Stimulated activated CD8-positive, alpha-beta memory T cell treated with anti-CD3 and anti-CD28 coated beads, Interleukin-4, amount 100 ng/mL, for 48 hours (primary cell): ENCODE data around the gene DNM3.

ENCODE experiments used
- DNase-seq: peaks from one replicate; pipeline ENCODE4 v3.0.0-alpha.2; 2020

The DNM3 gene

DNA sequence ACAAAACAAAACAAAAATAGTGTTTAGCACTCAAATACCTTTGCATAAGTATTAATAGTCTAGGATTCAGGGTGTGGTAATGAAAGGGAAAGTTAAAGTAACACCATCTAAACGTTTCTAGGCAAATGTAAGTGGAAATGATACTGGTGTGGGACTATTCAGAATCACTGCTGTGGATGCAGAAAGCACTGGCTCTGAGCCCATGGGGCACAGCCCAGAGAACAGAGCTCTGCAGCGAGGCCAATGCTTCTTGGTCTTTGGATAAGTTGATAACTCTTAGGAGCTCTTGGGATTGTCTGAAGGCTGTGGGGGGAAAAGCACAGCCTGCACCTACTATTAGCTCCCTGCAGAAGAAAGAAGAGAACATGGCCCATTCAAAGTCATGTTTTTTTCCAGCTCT is 21.4 kb upstream of the DNM3 start:
- DNase-seq: no peak

DNA sequence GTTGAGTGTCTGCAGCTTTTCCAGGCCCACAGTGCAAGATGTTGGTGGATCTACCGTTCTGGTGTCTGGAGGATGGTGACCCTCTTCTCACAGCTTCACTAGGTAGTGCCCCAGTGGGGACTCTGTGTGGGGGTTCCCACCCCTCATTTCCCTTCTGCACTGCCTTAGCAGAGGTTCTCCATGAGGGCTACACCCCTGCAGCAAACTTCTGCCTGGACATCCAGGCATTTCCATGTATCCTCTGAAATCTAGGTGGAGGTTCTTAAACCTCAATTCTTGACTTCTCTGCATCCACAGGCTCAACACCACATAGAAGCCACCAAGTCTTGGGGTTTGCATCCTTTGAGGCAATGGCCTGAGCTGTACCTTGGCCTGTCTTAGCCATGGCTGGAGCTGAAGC is 14.3 kb upstream of the DNM3 start:
- DNase-seq: no peak

DNA sequence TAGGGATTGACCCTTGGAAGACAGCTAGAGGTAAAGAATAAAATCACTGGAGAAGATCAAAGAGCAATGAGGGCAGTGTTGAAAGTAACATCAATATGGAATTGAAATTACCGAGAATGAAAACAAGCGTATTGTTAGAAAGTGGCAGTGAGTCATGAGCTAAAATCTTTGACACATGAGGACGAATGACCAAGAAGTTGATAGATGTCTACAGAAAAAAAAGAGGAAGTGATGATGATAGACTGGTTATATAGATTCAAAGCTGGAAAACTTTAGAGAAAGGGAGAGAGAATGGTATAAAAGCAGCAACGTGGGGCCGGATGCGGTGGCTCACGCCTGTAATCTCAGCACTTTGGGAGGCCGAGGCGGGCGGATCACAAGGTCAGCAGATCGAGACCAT is 12.5 kb upstream of the DNM3 start:
- DNase-seq: no peak

DNA sequence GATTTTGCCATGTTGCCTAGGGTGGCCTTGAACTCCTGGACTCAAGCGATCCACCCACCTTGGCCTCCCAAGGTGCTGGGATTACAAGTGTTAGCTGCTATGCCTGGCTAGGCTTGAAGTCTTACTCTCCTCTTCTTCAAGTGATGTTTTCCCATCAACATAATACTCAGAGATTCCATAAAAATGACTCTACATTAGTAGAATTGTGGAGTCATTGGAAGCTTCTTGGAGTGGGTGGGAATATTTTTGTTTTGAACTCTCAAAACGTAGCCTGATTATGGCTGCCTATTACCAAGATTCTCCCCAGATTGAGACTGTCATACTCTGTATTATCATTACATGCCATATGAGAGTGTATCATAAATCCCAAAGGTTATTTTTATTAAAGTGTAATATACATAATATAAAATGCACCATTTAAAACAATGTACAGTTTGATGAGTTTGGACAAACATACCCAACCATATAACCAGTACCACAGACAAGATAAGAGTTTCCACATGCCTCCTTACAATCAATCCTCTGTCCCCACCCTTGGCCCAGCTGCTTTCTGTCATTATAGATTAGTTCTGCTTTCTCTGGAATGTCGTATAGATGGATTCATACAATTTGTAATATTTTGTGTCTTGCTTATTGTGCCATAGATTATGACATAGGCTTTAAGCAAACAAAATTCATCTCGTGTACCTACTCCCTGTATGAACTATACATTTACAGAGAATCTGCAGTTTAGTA is 8.0 kb upstream of the DNM3 start:
- no peak for DNase-seq

DNA sequence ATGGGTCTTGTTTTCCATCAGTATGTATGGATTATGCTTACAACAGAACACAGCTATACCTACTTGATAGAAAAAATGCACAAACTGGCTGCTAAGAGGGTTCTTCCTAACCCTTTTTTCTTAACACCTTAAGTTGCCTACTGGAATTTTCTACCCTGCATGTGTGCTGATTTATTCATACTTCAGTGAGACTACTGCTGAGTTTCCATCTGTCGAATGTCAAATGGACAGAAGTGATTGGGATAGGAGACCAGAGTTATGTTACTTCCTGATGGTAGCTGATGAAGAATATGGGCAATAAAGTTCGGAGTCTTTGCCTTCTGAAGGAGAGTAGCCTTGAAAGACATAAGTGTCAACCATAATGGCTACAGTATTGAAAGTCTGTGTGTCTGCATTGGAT is 6.5 kb upstream of the DNM3 start:
- DNase-seq: no peak

DNA sequence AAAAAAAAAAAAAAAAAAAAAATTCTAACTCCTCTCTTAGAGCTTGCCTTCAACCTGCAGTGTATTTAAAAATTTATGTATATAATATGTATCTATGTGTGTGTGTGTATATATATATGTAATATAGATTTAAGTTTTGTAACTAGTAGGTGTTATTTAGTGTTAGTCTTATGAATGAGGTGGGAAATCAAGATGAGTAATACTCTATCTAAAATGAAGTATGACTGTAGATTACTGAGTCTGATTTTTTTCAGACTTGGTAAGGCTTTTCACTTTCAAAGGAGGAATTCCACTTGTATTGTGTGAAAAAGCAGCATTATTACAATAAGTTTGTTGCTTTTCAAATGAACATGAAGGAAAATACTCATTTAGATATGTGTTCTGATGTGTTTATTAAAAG is 5.4 kb upstream of the DNM3 start:
- DNase-seq: no peak

DNA sequence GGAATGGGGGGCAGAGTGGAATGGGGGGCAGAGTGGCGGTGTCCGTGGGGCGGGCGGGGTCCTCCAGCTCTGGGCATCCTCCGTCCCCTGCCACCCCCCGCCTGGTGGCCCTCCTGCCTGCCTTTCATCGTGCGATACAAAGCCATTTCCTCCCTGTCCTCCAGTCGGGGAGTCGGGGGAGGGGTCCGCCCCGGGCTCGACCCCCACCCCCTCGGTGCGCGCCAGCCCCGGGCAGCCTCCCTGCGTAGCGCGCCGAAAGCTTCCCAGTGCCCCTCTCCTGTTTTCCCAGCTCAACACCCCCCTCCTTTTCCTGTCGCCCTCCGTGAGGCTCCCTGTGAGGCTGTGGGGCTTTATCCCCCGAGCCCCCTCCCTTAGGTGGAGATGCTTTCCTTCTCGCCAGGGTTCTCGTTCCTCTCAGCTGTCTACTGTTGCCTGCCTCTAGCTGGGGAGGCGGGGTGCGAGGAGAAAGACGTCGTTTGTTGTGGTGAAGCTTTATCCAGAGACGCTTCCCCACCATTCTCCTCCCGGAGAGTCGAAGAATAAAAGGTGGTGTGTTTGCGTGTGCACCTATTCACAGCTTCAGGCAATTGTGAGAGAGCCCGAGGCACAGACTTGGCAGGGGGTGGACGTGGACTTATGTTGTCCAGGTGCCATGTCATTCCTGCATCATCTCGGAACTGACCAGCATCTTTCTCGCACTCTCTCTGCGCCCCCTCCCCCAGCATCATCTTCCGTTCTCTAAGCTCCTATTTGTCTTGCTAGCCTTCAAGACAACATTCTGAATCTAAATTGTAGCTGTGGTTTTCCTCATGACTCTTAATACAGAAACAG is 848 bp downstream of the DNM3 start:
- DNase-seq: peak; percentile 31

DNA sequence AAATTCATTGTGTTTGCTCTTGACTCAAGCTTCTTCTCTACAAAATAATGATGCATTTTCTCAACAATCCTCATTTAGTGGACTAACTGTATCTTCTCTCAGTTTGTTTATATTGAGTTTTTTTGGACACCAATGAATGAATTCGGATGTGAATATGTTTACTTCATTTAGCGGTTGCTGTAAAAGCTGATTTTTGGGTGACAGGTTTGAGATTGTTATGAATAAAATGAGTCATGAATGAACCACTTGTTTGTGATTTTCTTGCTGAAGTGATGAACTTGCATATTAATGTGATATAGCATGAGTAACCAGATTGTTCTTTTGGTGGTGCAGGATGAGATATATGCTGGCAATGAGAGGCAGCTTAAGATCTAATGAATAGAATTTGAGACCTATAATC is 3.1 kb downstream of the DNM3 start:
- no peak for DNase-seq

DNA sequence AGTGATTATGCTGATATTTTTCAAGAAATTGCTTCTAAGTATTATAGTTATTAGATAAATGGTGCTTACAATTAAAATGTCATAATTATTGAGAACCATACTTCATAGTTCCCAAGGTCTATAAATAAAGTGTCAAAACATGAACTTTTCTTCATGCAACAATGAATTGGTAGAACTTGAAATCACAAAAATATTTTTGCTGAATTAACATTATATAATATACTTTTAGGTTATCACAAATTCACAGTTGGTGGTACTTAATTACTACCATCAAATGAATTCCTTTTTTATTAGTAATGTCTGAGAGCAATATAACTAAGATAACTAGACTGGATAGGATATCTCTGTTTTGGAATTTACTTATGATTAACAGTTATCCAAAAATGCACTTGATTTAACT is 4.7 kb downstream of the DNM3 start:
- no peak for DNase-seq

DNA sequence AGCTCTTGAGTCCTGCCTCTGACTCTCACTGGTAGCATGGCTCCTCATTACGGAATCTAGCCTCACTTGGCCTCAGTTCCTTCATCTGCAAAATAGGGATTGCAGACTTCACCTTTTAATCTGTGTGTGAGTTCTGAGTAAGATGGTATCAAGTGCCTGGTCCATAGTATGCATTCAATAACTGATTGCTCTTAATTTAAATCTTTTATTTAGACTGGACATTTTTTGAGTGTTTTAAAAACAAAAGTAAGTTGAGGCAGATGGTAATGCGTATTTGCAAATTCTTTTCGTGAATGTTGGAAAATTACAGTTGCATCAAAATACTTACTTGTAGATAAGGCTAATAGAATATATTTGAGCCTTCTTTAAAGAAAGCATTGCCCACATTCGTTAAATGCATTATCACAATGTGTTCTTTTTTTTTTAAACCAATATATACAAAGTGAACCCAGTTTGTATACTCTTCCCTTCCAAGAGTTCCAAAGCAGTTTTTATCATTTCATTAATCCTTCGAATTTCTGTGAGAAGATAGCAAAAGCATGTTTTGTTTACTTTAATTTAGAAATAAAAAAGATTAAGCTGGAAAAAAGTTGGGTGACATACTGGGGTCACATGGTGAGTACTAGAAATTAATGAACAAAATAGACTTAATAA is 8.1 kb downstream of the DNM3 start:
- no peak for DNase-seq

DNA sequence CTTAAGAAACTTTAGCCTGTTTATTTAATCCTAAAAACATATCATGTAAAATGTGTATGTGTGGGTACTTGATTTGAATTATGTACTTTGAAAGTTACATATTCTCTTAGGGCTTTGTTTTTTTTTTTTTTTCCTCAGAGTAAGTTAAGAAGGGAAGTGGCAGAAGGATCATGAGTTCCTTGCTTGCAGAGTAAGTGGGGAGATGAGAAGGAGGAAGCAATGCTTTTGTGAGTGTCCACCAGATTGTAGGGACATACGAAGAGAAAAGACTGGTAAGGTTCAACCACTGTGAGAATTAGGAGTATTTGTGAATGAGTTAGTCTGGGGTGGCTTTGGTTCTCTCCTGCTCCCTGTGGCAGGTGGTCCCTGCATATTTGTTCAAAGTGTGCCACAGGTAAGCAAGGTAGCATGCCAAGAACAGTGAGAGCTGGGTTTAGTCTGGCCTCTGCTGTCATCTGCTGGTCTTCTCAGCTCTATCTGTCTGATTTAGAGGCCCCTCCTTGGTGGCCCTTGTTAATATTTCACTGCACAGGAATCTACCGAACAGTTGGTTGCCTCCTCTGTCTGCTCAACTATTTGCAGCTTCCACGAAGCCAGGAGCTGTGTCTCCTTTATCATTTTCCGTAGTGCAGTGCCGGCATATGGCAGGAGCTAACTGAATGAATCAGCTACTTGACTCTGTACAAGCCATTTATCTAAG is 9.5 kb downstream of the DNM3 start:
- DNase-seq: no peak

DNA sequence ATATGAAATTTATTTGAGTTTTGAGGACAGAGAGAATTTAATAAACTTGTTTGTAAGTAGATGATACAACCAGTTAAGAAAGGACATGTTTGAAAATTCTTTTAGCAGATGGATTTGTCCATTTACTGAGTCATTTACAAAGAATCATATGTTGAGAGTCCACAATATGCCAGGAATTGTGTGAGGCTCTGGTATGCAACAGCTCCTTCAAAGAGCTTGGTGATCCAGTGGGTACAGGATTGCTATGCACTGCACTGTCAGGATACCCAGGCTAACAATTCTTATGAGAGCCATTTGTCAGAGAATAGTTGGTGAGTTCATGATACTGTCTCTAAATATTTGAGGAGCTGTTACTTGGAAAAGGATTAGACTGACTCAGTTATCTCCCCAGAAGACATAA is 11.0 kb downstream of the DNM3 start:
- no peak for DNase-seq

DNA sequence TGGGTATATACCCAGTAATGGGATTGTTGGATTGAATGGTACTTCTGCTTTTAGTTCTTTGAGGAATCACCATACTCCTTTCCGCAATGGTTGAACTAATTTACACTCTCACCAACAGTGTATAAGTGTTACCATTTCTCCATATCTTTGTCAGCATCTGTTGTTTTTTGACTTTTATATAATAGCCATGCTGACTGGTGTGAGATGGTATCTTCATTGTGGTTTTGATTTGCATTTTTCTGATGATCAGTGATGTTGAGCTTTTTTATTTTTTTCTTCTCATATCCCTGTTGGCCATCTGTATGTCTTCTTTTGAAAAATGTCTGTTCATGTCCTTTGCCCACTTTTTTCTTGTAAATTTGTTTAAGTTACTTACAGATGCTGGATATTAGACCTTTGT is 14.1 kb downstream of the DNM3 start:
- no peak for DNase-seq

DNA sequence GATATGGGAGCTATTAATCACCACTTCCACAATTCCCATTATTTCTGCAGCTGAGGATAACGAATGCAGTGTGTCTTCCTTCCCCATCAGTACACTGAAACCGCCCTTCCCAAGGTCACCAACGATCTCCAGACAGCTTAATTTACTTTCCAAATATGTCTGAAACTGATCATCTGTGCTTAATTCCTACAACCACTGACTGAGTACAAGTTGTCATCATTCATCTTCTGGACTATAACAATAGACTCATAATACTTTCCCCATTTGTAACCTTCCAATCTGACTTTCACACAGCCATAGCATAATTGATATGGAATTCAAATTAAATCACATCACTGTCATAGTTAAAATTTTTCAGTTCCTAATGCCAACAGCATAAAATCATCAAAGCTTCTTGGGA is 17.4 kb downstream of the DNM3 start:
- DNase-seq: no peak

DNA sequence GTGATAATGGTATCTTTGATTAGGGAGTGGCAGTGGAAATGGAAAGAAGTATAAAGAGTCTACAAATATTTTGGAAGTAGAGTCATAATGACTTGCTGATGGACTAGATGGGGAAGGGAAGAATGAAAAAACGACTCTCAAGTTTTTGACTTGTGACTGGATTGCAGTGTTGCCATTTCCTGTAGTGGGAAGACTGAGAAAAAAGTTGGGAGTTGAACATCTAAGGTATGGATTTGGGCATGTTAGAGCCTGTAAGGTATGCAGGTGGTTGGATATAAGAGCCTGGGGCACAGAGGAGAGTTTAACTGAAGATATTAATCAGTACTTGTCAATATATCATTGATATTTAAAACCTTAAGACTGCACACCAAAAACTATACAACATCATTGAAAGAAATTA is 19.4 kb downstream of the DNM3 start:
- no peak for DNase-seq

DNA sequence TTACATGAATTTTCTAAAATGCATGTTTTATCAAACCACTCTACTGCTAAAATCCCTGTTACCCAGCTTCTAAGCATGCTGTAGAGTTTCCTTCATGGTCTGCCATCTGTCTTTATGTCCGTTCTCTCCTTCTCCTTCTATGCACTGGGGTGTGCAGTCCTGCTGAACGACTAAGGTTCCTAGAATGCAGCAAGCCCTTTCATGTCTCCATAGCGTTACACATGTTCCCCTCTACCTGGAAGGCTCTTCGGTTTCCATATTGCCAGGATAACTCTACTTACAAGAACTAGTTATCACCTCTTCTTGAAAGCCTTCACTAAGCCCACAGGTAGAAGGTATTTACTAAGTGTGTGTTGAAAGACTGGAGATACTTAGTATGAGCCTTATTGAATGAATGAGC is 22.2 kb downstream of the DNM3 start:
- DNase-seq: no peak

DNA sequence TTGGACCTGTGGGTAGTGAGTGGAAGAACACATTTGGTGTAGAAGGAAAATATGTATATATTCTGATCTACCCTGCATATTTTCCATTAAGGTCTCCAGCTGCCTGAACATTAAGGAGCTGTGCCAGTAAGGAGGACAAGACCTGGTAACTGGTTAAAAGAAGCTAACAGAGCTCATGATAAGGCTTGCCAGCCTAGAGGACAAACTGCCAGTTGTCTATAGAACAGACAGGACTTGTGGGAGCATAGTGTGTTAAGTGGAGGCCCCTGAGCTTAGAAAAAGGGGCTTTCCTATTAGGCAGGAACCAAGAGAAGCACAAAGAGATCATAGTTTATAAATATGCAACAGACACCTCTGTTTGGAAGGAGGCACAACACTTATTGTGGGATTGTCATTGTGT is 23.0 kb downstream of the DNM3 start:
- DNase-seq: no peak

DNA sequence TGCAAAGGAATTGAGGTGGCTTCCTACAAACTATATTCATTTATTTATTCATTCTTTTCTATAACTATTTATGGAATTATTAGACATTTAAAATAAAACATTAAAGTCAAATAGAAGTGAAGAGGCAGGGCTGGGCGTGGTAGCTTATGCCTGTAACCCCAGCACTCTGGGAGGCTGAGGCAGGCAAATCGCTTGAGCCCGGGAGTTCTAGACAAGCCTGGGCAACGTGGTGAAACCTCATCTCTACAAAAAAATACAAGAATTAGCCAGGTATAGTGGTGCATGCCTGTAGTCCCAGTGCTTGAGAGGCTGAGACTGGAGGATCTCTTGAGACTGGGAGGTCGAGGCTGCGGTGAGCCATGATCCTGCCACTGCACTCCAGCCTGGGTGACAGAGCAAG is 23.8 kb downstream of the DNM3 start:
- no peak for DNase-seq

DNA sequence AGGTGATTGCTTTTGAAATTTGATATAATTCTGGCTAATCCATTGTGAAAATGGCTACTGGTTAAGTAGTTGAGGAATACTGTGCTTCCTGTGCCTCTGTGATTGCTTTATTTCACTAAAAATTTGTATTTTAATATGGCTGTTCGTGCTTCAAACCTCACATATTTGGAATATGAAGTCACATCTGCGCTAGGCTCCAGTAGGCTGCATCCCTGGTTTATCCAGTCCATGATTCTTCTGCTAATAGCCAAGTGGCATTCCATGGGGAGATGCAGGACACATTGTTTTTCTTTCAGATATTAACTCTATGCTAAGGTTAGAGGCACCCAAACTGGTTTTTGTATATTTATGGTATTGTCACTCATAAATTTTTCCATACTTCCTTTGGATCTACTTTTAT is 25.9 kb downstream of the DNM3 start:
- no peak for DNase-seq

DNA sequence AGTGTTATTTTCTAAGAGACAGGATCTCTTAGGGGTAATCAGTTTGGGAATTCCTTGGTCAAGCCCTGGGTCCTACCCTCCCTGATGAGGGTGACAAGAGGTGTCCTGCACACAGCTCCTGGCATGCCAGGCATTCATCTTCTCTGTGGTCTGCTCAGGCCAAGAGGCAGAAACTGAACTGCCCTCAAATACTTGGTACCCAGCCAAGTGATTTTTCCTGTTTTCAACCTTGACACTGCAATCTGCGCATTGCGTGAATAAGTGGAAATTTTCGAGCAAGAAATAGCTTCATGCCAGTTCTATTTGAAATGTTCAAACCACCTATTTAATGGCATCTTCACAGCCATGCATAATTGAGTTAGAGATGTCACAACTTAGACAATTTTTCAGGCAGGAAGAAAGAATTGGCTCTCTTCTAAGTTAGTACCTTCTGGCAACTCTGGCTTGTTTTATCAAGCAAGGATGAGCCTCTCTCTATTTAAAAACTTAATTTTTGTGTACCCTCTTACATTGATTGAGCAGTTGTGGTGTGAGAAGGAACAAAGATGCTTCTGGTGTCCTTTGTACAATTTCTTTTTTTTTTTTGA is 27.0 kb downstream of the DNM3 start:
- DNase-seq: no peak

DNA sequence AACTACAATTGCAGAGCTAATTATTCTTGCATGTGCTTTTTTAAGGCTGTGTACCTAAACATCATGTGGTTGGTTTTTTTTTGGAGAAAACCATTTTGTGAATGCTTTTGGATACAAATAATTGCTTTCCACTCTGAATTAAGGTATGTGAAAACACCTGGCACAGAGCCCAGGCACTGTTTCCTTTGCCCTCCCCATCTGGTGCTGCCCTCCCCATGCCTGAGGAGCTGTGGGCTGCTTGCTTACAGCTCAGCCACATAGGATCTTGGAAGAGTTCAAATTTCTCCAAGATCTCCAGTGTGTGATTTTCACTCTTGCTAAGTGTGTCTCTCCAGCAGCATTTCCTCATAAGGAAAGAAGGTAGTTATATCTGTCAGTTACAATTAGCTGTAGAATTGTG is 27.8 kb downstream of the DNM3 start:
- no peak for DNase-seq

DNA sequence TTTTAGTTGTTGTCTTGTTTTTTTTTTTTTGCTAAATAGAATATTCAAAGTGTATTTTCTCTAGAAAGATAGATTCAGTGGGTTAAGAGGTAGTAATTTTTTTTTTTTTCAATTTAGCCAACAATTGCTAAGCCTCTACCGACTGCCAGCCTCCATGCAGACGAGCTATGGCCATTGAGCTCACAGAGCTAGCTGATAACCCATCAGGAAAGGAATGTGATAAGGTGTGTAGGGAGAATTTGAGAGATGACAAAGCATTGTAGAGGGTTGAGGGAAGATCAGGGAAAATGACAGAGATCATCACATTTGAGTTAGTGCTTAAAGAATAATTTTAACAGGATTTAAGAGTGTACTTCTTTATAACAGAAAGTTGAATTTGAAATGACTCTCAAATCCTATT is 30.6 kb downstream of the DNM3 start:
- no peak for DNase-seq

DNA sequence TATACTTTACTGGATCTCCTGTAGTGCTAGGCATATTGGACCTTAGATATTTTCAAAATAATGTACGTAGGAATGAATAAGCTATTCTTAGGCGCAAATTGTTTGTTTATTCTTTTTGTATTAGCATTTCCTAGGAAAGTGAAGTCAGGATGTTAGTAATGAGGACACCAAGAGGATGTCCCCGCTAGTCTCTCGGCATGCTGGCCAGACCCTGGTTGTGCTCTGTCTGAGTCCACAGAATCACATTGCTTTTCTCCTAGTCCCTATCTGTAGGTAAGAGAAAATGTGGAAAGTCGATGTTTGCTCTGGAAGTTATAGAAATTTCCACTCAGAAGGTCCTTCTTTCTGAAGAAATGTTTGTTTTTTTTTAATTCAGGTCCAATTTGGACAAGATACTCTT is 31.1 kb downstream of the DNM3 start:
- DNase-seq: no peak
